Measurements from ENCODE around the gene FEZF1.

The FEZF1 gene

GRCh38 chr7:122304319-122304975 lies at the start of gene FEZF1:
FEZF1 (minus strand) TSS chr7:122304750; CDS start chr7:122304437, 313 bp downstream.
- no peak for TF ChIP-seq POLR2A (IDR thresholded peaks at IDR 0.05; ENCODE audit: low read depth, low read length)
- FAIRE-seq = no peak
- no peak for DNase-seq (ENCODE audit: insufficient read length, low spot score)

GRCh38 chr7:122352454-122352853 lies 47.9 kb upstream of the FEZF1 start:
- FAIRE-seq (no peak), DNase-seq (ENCODE audit: insufficient read length, low spot score) (no peak)
- no peak for TF ChIP-seq POLR2A (IDR thresholded peaks at IDR 0.05; ENCODE audit: low read depth, low read length)

- no peak for FAIRE-seq
- no peak for TF ChIP-seq POLR2A (IDR thresholded peaks at IDR 0.05; ENCODE audit: low read depth, low read length)
- no peak for DNase-seq (ENCODE audit: insufficient read length, low spot score)
These were observed 46.2 kb upstream of the FEZF1 start for GRCh38 chr7:122350701-122351100.

GRCh38 chr7:122344303-122344620 lies 39.7 kb upstream of the FEZF1 start:
- FAIRE-seq (no peak), DNase-seq (ENCODE audit: insufficient read length, low spot score) (no peak)
- no peak for TF ChIP-seq POLR2A (IDR thresholded peaks at IDR 0.05; ENCODE audit: low read depth, low read length)

GRCh38 chr7:122343601-122344302 lies 39.2 kb upstream of the FEZF1 start:
- DNase-seq (ENCODE audit: insufficient read length, low spot score) (no peak), FAIRE-seq (no peak)
- TF ChIP-seq POLR2A (IDR thresholded peaks at IDR 0.05; ENCODE audit: low read depth, low read length) = no peak

- FAIRE-seq (no peak), DNase-seq (ENCODE audit: insufficient read length, low spot score) (no peak)
- no peak for TF ChIP-seq POLR2A (IDR thresholded peaks at IDR 0.05; ENCODE audit: low read depth, low read length)
These were observed 35.9 kb upstream of the FEZF1 start for GRCh38 chr7:122340427-122340826.

GRCh38 chr7:122339145-122339904 lies 34.8 kb upstream of the FEZF1 start:
- TF ChIP-seq POLR2A (IDR thresholded peaks at IDR 0.05; ENCODE audit: low read depth, low read length) = no peak
- no peak for FAIRE-seq
- no peak for DNase-seq (ENCODE audit: insufficient read length, low spot score)

- no peak for FAIRE-seq
- TF ChIP-seq POLR2A (IDR thresholded peaks at IDR 0.05; ENCODE audit: low read depth, low read length) = no peak
- DNase-seq (ENCODE audit: insufficient read length, low spot score) = no peak
These were observed 32.5 kb upstream of the FEZF1 start for GRCh38 chr7:122337011-122337410.

- no peak for TF ChIP-seq POLR2A (IDR thresholded peaks at IDR 0.05; ENCODE audit: low read depth, low read length)
- no peak for FAIRE-seq
- DNase-seq (ENCODE audit: insufficient read length, low spot score) = no peak
These were observed 24.7 kb upstream of the FEZF1 start for GRCh38 chr7:122329145-122329802.

- DNase-seq (ENCODE audit: insufficient read length, low spot score) = no peak
- no peak for FAIRE-seq
- no peak for TF ChIP-seq POLR2A (IDR thresholded peaks at IDR 0.05; ENCODE audit: low read depth, low read length)
These were observed 23.4 kb upstream of the FEZF1 start for GRCh38 chr7:122327969-122328368.

GRCh38 chr7:122316467-122317388 lies 12.2 kb upstream of the FEZF1 start:
- TF ChIP-seq POLR2A (IDR thresholded peaks at IDR 0.05; ENCODE audit: low read depth, low read length) = no peak
- FAIRE-seq (no peak), DNase-seq (ENCODE audit: insufficient read length, low spot score) (no peak)

- no peak for TF ChIP-seq POLR2A (IDR thresholded peaks at IDR 0.05; ENCODE audit: low read depth, low read length)
- FAIRE-seq = no peak
These were observed 11.2 kb upstream of the FEZF1 start for GRCh38 chr7:122315507-122316466.

More at GRCh38 chr7:122315507-122316466, 11.2 kb upstream of the FEZF1 start:
- DNase-seq (ENCODE audit: insufficient read length, low spot score) = no peak
